OCI-LY3 (cell line): ENCODE measurements around the gene TTC24.

Experiments used
- H2AFZ ChIP-seq: fragments of 200-600, 300-600 bp; shearing (Covaris generic); 2 replicates; pipeline ENCODE4 v1.6.0; 2014; ENCODE audit warnings: antibody characterized with exemption, low read depth, low read length
- H3K27ac ChIP-seq: fragments of 200-600, 300-600 bp; sonication (generic); 2 replicates; pipeline ENCODE4 v1.5.1; 2014; ENCODE audit warnings: mild to moderate bottlenecking, low read length, moderate library complexity, mixed read lengths
- H3K27me3 ChIP-seq: fragments of 200-600, 300-600 bp; sonication (generic); 2 replicates; pipeline ENCODE4 v1.6.1; 2014; ENCODE audit warnings: low read depth, low read length, mixed read lengths
- H3K36me3 ChIP-seq: fragments of 200-600, 300-600 bp; sonication (generic); replicated peaks from 2 replicates; pipeline ENCODE3; 2014; ENCODE audit warnings: low read depth, low read length, mixed read lengths
- H3K4me1 ChIP-seq: fragments of 300-600, 200-600 bp; sonication (generic); 2 replicates; pipeline ENCODE4 v1.6.1; 2014; ENCODE audit warnings: low read length, mixed read lengths
- H3K4me2 ChIP-seq: fragments of 200-600, 300-600 bp; sonication (generic); 2 replicates; pipeline ENCODE4 v1.6.1; 2014; ENCODE audit warnings: low read length, mixed read lengths
- H3K4me3 ChIP-seq: fragments of 300-600, 200-600 bp; sonication (generic); 2 replicates; pipeline ENCODE4 v1.5.1; 2014; ENCODE audit warnings: antibody characterized with exemption, mild to moderate bottlenecking, low read length, moderate library complexity
- H3K79me2 ChIP-seq: fragments of 300-600, 200-600 bp; shearing (Covaris generic); 2 replicates; pipeline ENCODE4 v1.6.1; 2014; ENCODE audit warnings: mild to moderate bottlenecking, low read length, mixed read lengths
- H3K9ac ChIP-seq: fragments of 300-600, 200-600 bp; shearing (Covaris generic); 2 replicates; pipeline ENCODE4 v1.6.0; 2014; ENCODE audit warnings: mild to moderate bottlenecking, low read length, moderate library complexity
- H3K9me3 ChIP-seq: fragments of 200-600, 300-600 bp; shearing (Covaris generic); 2 replicates; pipeline ENCODE4 v1.6.1; 2014; ENCODE audit warnings: low read length, mixed read lengths; ENCODE audit not compliant: insufficient read depth
- H4K20me1 ChIP-seq: fragments of 200-600, 300-600 bp; sonication (generic); 2 replicates; pipeline ENCODE4 v1.6.1; 2016; ENCODE audit warnings: low read length, mixed read lengths; ENCODE audit not compliant: insufficient read depth
- EZH2phosphoT487 ChIP-seq: fragments of 200-600 bp; shearing (Covaris generic); IDR thresholded peaks from 2 replicates; pipeline ENCODE4 v1.6.1; 2018; ENCODE audit warnings: antibody characterized with exemption, mixed run types, low read depth
- TF ChIP-seq, protein P1 (sequence below): fragments of 200-600, 300-600 bp; sonication (generic); IDR thresholded peaks from 2 replicates; pipeline ENCODE4 v1.5.1; 2014; ENCODE audit warnings: antibody characterized with exemption, low read length, low read depth

The TTC24 gene

GRCh38 chr1:156566436-156566835 is 13.1 kb upstream of the TTC24 start:
- Histone ChIP-seq H3K4me3 (no peak overlapping the region), H3K9ac (no peak overlapping the region), H3K36me3 (no peaks in the 10 kb centered on the region), H3K79me2 (no peaks in the 10 kb centered on the region), H3K9me3 (no peaks in the 10 kb centered on the region), H4K20me1 (no peaks in the 10 kb centered on the region), H3K4me2 (no peak overlapping the region), H3K4me1 (peaks cover 3% of the 10 kb centered on the region), H2AFZ (no peak overlapping the region), H3K27ac (no peak overlapping the region), H3K27me3 (peaks cover 3% of the 10 kb centered on the region)
- TF ChIP-seq, protein P1, sequence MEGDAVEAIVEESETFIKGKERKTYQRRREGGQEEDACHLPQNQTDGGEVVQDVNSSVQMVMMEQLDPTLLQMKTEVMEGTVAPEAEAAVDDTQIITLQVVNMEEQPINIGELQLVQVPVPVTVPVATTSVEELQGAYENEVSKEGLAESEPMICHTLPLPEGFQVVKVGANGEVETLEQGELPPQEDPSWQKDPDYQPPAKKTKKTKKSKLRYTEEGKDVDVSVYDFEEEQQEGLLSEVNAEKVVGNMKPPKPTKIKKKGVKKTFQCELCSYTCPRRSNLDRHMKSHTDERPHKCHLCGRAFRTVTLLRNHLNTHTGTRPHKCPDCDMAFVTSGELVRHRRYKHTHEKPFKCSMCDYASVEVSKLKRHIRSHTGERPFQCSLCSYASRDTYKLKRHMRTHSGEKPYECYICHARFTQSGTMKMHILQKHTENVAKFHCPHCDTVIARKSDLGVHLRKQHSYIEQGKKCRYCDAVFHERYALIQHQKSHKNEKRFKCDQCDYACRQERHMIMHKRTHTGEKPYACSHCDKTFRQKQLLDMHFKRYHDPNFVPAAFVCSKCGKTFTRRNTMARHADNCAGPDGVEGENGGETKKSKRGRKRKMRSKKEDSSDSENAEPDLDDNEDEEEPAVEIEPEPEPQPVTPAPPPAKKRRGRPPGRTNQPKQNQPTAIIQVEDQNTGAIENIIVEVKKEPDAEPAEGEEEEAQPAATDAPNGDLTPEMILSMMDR = no peak
- no peak for TF ChIP-seq EZH2phosphoT487

GRCh38 chr1:156571261-156571852 is 8.2 kb upstream of the TTC24 start:
- TF ChIP-seq EZH2phosphoT487 = no peak
- TF ChIP-seq, protein P1 = no peak
- H3K4me3 ChIP-seq = peak overlapping the region; percentile 86
- H3K9ac ChIP-seq = peak overlapping the region; percentile 65

DNA sequence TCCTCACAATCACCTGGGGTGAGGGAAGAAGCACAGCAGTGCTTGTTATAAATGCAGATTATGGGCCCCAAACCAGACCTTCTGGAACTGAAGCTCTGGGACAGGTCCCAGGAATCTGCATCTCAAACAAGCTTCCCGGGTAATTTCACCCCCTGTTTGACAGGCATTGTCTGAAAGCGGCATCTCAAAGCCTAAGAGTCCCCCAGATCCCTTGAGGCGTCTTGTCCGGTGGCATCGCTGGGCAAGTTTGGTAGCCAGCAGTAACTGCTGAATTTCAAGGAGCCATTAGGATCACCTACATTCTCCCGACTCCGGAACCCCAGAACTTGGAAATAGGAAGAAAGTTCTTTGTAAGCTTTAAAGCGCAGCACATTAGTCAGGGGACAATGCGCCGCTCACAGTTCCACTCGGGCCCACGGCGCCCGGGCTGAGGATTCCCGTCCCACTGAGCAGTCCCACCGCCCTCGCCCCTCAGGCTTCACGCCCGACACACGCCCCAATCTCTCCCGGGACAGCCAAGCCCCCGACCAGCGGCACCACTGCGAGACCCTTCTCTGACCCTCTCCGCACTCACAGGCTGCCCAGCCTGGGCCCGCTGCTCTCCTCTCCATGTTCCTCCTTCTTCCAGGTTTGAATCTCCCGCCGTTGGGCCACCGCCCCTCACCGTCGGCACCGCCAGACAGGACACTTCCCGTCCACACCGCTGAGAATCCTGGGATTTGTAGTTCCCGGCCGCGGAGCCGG is 7.4 kb upstream of the TTC24 start, which contains the start of gene IQGAP3:
Gene IQGAP3, minus strand, starts transcription at position 647 of the 744 bp plus-strand sequence. Its CDS starts 36 bp downstream, at position 611.
- no peaks in the 10 kb centered on the region for H4K20me1 ChIP-seq
- peaks cover 12% of the 10 kb centered on the region for H3K4me1 ChIP-seq
- no peaks in the 10 kb centered on the region for H3K9me3 ChIP-seq
- peak within 1 kb of the TSS; percentile 78 for H2AFZ ChIP-seq
- H3K36me3 ChIP-seq = no peaks in the 10 kb centered on the region
- peak within 1 kb of the TSS; percentile 86 for H3K4me3 ChIP-seq
- H3K27ac ChIP-seq = no peak within 1 kb of the TSS
- no peaks in the 10 kb centered on the region for H3K79me2 ChIP-seq
- TF ChIP-seq EZH2phosphoT487 = no peak
- TF ChIP-seq, protein P1 = no peak
- H3K4me2 ChIP-seq = peak within 1 kb of the TSS; percentile 87
- peak within 1 kb of the TSS; percentile 65 for H3K9ac ChIP-seq
- peaks cover 20% of the 10 kb centered on the region for H3K27me3 ChIP-seq

More at GRCh38 chr1:156571261-156571852, 8.2 kb upstream of the TTC24 start:
- no peaks in the 10 kb centered on the region for H3K79me2 ChIP-seq
- no peaks in the 10 kb centered on the region for H3K9me3 ChIP-seq
- H3K27ac ChIP-seq = no peak overlapping the region
- peak overlapping the region; percentile 87 for H3K4me2 ChIP-seq
- H3K36me3 ChIP-seq = no peaks in the 10 kb centered on the region
- peaks cover 18% of the 10 kb centered on the region for H3K27me3 ChIP-seq
- peak overlapping the region; percentile 78; the same call in 1 of the 2 replicates for H2AFZ ChIP-seq
- no peaks in the 10 kb centered on the region for H4K20me1 ChIP-seq
- peaks cover 12% of the 10 kb centered on the region for H3K4me1 ChIP-seq

- Histone ChIP-seq H3K27me3 (peaks cover 20% of the 10 kb centered on the region), H3K9ac (peak overlapping the region; percentile 65), H3K36me3 (no peaks in the 10 kb centered on the region), H3K9me3 (no peaks in the 10 kb centered on the region), H3K79me2 (no peaks in the 10 kb centered on the region), H4K20me1 (no peaks in the 10 kb centered on the region), H3K4me2 (peak overlapping the region; percentile 87), H2AFZ (peak overlapping the region; percentile 78), H3K27ac (no peak overlapping the region), H3K4me3 (peak overlapping the region; percentile 86), H3K4me1 (peaks cover 12% of the 10 kb centered on the region)
- TF ChIP-seq, protein P1 = no peak
- no peak for TF ChIP-seq EZH2phosphoT487
Observed at GRCh38 chr1:156572663-156573018, 6.9 kb upstream of the TTC24 start.
